Epidermal melanocyte (primary cell): ENCODE data around the gene GHRL.

Experiments
- DNase-seq: peaks from one replicate; pipeline ENCODE4 v3.0.0; 2011; ENCODE audit warnings: low spot score; ENCODE audit not compliant: insufficient read length

GHRL gene

DNA sequence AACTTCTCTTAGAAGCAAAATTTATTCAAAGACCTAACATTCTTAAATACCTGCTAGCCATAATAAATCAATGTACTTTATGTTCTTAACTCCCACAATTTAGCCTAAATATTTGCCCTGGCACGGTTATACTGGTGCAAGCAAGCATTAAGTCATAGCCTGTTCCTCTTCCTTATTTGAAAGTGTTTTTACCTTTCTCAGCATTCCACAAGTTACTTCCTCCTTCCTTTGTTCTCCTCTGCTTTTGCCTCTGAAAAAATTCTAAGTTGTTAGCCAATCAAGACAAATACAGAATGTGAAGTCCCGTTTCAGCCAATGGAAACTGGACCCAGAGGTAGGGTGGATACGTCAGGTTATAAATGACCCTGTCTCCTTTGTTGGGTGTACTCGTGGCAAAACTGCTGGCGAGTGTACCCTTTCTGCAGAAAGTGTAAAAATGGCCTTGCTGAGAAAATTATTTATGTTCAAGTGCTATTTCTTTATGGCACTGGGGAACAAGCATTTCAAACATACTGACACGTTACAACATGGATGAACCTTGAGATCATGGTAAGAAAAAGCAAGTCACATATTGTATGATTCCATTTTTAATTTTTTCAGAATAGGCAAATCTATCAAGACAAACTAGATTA, 47.5 kb downstream of the GHRL start:
- DNase-seq: no peak

DNA sequence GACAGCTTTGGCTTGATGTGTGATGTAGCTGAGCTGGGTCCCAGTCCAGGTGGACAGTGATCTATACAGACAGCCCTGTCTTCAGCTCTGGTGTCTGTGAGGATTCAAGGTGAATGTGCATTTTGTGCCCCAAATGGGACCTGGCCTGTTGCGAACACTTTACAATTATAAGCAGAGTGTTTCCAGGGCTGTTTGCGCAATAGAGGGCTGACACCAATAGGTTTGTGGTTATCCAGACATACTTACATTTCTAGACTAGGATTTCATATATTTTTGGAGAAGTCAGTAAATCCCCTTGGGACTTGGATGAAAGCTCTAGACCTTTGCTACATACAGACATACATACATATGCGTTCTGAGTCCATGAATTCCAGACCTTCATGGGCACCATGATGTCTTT, 48.7 kb downstream of the GHRL start:
- no peak for DNase-seq

DNA sequence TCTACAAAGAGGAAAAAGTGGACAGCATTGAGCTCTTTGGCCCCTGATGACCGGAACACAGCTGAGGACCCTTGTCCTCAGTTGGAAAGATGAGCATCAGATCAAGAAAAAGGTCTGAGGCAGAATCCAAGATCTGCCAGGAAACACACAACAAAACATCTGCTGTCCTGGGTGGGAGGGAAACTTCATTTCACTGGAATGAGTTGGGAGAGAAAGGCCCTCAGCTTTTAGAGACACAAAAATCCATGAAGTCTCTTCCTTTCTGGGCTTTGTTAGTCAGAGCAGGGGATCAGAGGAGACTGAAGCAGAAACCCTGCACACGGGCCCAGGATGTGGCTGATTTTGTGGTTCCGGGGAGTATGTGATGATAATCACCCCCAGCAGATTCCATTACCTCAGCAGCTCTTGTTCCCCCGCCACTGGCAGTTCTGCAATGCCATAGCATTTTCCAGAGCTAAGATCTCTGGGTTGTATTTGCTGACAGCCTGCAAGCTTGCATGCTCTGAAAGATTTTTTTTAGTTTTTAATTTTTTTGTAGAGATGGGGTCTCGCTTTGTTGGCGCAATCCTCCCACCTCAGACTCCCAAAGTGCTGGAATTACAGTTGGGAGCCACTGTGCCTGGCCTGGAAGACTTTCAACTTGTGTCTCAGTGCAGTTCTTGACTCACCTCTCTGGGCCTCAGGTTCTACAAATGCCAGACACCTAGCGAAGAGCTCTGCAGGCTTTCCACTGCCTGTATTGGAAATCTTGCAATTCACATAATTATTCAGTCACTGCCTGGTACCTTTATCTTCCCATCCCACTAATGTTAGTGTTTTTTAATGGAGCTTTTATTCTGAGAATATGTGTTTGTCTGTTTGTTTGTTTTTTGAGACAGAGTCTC, 50.3 kb downstream of the GHRL start:
- no peak for DNase-seq

GRCh38 chr3:10240799-10241198, 51.9 kb downstream of the GHRL start:
- DNase-seq: no peak

DNA sequence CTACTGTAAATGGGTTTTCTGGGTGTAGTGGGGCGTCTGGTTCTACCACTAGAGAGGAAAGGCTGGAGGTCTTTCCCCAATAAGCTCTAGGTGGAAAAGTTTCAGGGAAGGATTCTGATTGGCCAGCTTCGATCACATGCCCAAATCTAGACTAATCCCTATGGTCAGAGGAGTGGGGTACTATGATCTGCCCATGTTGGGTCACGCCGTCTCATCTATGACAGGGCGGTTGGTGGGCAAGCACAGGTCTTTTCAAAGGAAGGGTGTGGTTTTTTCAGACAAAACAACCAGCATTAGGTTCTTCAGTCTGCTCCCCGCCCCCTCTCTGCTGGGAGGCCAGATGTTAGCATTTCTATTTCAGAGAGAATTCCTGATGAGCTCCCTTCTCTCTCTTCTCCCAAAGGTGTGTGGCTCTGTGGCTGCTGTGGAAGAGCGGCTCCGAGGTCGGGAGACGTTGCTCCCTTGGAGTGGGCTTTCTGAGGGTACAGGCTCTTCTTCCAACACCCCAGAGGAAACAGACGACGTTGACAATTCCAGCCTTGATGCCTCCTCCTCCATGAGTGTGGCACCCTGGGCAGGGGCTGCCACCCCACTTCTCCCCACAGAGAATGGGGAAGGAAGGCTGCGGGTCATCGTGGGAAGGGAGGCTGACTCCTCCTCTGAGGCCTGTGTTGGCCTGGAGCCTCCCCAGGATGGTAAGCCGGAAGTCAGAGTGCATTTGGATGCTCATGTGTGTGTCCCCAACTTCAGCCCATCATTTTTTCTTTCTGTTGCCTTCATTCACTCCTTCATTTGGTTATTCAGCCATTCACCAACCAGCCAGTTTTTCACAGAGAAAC, 54.2 kb downstream of the GHRL start:
- DNase-seq: no peak
